COLO829 (cell line): Measurements from ENCODE around the gene MTM1.

ENCODE experiments used
- DNase-seq: peaks from one replicate; pipeline ENCODE4 v3.0.0; 2012; ENCODE audit warnings: low spot score

Gene MTM1

DNA sequence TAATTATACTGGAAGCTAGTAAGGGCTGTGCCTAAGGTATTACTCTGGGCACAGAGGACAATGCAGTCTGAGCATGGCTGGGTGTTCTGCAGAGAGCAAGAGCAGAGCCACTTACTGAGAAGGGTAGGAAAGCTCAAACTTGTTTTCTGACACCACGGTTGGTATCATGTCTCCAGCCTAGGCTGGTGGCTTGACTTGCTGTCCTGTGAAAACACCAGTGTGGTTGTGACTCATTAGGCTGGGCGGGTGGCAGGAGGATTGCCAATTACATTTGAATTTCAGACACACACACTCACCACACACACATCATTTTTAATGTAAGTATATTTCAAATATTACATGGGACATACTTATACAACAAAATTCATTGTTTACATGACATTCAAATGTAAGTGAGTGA, 19.7 kb upstream of the MTM1 start:
- DNase-seq: no peak

DNA sequence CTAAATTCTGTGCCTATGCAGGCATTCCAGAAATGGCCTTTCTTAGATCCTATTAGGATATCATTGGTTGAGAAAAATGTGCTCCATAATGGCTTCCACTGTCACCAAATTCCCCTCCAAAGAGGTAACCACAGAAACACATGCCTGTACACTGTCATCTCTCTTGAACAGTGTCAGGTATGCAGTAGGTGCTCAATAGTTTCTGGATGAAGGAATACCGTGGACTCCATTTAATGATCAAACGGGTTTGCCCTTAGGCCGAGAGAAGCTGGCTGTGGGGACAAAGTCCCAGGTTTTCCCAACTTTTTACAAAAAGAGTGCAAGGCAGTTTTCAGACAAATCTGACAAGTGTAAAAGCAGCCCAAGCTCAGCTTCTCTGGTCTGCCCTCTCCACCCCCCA, 16.5 kb upstream of the MTM1 start:
- DNase-seq: no peak

DNA sequence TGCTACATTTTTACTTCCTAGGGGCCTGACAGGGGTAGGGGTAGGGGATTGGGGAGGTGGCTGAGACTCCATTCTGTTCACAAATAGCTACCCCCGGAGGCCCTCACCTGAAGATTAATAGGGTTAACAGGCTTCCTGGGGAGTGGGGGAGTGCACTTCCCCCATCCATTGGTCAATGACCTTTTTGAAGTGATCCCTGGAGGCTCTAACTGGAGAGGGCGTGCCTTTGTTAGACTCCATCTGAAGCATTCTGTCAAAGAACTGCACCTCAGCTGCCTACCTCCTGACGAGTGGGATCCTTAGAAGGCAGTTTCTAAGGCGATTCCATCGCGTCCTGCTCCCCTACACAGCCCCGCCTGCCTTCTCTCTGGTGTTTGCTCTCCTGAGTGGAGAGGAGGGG, 10.0 kb upstream of the MTM1 start:
- no peak for DNase-seq

DNA sequence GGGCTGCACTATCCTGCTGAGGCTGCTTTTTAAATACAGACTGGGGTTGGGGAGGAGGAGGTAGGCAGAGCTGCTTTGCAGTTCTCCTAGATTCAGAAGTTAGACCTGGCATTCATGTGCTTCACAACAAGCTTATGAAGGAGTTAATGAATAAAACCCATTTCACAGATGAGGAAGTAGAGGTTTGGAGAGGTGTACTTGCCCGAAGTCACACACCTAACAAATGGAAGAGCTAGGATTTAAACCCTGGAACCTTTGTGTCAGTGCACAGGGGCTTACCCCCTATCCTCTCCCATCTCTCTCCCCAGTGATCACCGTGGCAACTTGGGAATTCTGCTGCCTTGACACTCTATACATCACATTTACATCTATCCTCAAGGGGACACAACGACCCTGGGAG, 3.6 kb upstream of the MTM1 start:
- DNase-seq: no peak

DNA sequence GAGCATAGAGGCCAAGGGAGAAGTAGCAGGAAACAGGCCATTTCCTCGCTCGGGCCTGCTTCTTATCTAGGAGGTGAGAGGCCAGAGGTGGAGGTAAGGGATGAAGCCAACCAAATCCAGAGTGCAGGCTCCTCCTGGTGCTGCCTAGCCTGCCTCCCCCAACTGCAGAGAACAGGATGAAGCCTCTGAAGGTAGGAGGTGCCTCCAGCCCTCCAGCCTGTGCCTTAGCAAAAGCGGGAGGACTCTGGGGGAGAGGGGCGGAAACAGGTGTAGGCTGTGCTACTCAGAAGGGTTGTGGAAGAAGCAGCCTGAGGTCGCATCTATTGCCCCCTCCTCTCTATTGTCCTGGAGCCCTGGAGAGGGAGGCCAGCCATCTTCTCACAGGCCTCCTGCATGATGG, 2.9 kb upstream of the MTM1 start:
- DNase-seq: no peak

DNA sequence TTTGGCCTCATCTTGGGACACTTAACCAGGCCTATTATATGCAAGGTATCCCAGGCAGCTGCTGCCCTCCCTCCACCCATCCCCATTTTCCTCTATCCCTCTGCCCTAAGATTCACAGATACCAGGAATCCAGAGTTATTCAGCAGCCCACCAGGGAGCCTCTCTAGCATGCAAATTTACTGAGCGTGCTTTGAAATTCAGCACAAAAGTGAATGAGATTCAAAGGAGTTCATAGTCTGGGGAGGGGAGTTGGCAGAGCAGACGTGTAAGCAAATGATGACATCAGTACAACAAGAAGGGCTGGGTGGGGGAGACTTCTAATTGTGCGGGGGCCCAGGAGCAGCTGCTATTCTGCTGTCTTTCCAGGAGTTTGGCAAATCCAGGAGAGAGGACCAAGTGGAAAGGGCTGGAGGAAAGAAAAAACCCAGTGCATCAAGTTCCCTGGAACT, 1.7 kb upstream of the MTM1 start:
- no peak for DNase-seq

DNA sequence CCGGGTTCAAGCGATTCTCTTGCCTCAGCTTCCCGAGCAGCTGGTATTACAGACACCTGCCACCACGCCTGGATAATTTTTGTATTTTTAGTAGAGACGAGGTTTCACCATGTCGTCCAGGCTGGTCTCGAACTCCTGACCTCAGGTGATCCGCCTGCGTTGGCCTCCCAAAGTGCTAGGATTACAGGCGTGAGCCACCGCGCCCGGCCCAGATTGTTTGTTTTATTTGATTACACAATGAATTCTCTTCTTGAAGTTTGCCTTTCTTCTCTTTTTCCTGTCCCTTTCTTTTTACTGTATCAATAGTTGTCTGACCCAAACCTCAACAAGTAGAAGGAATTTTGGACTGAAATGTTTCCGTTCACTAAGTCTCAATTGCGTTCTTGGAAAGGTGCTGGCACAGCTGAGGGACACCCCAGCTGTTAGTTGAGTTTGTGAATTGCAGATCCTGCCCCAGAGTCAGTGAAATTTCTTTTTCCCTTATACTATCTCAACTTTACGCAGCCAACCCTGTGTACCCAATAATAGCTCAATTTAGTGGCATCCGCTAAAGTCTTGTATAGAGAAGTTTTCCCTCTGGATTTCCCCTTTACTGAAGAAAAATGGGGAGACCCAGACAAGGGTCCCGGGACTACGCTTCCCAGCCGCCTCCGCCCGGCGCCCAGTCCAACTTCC, 639 bp upstream of the MTM1 start:
- DNase-seq: no peak

DNA sequence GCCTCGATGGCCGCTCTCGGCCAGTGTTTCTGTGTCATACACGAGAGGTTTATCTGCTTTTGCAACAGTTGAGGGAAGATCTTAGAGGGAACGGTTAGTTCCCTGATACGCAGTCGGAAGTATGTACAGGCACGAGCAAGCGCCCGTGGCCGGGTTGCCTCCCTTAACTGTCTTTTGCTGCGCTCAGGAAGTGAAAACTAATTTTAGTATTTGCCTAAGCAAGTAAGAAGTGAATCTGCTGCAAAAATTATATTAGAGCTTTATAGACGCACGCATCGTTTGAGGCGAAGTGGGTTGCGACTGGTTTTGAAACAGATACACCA, 695 bp downstream of the MTM1 start:
- DNase-seq: peak; percentile 17

DNA sequence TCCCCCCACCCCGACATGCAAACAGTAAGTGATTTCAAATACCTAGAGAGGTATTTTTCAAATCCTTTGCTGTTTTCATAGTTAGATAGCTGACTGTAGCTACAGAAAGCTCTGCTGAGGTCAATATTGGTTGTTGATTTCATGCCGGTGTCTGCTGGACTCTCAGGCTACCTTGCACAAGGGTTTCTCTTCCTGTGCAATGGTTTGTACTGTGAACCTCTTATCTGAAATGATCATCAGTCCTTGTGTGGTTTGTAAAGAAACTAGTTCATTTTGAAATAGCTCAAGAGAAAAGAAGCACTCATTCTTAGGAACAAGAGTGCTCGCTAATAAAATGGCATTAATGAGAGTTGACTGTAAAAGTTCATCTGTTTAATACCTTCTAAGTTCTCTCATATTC, 2.1 kb downstream of the MTM1 start:
- DNase-seq: no peak

DNA sequence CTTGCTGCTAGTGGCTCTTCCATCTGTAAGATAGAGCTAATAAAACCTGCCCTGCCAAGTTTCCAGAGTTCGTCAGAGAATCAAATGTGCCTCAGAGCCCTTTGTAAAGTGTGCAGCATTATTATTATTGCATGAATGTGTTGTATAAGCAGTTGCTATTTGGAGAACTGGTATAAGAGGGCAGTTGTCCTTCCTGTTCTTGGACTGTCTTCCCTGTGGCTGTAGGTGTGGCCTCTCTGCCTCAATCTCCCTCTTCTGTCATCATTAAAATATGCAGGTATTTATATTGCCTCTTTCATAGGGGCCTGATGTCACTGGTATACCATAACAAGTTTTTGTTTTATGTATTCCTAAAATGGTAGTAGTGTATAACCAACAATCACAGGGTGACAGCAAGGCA, 3.8 kb downstream of the MTM1 start:
- no peak for DNase-seq

DNA sequence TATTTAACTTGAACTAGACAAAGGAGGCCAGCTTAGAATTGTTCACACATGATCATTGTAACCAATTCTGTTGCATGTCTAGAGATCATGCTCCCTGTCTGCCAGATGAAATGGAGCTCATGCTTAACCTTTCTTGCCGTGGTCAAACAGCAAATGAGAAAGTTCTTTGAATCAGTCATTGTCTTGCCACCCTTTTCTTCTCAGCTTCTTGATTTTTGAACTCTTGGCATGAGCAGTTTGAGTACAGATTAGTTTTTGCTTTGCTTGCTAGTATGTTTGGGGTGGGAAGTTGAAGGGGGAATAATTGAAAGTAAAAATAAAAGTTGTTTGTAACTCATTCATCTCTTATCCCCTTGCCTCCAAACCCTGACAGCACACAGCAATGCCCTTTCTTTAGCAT, 4.7 kb downstream of the MTM1 start:
- DNase-seq: no peak

DNA sequence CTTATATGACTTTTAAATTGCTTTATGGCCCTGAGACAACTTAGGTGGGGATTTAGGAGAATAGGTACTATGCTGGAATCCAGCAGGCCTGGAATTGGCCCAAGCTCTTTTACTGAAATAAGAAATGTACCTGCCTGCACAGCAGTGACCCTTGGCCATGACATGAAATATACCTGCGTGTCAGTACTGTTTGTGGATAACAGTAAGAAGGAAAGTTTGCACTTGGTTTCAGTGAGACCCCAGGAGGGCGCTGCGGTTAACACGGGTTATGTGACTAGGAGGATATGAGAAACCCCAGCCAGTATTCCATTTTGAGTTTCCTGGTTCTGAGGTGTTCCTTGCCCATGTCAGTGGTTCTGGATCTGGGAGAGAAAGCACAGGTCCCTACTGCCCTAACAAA, 5.3 kb downstream of the MTM1 start:
- no peak for DNase-seq

DNA sequence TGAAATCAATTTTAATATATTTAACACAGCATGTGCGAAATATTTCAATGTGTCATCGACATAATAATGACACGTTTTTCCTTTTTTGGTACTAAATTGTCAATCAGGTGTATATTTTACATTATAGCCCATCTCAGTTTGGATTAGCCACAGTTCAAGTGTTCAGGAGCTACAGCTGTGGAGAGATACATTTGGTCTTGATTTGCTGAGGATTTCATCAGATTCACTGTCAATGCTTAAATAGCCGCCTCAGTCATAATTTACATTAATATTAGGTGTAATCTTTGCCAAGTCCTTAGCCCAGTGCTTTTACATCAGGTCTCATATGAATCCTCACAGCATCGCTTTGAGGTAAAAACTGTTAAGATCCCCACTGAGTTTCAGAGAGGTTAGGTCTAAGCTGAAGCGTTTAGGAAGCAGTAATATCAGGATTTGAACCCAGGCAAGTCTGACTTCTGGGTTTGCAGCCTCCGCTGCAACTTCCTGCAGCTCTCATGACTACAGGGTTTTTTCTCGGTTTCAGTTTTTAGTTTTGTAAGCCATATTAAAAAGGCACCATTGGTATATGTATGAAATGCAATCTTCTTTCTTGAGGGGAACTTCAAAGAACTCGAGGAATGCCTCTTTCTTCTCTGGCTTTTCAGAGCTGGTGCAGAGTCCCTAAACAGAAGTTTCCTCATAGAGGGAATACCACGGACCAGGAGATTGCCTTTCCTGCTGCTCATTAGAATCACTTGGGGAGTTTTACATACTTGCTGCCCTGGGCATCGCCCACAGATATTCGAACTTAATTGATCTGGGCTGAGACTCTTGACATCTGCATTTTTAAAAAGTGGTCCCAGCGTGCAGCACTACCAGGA, 6.4 kb downstream of the MTM1 start:
- DNase-seq: no peak

DNA sequence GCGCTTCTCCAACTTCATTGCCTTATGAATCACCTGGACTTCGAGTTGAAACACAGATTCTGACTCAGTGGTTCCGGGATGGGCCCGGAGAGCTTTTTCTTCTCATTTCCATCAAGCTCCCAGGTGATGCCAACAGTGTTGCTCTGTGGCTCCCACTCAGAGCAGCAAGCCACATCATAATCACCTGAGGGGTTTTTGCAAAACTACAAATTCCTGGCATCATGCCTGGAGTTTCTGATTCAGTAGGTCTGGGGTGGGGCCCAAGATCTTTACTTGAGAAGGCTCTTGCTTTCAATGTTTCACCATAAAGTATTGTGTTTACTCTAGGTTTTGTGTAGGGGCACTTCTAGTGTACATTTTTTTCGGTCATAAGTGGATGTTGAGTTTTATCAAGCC, 7.0 kb downstream of the MTM1 start:
- no peak for DNase-seq

DNA sequence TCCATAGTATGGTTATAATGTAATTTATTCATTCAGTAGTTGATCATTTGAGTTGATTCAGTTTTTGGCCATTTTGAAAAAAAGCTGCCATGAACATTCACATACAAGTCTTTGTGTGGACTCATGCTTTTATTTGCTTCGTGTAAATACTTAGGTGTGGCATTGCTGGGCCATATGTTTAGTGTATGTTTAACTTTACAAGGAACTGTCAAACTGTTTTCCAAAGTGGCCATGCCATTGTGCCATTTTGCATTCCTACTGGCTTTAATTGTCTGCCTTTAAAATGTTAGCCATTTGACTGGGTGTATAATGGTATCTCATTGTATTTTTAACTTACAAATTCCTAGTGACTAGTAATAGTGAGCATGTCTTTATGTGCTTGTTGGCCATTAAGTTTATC, 8.8 kb downstream of the MTM1 start:
- DNase-seq: no peak

DNA sequence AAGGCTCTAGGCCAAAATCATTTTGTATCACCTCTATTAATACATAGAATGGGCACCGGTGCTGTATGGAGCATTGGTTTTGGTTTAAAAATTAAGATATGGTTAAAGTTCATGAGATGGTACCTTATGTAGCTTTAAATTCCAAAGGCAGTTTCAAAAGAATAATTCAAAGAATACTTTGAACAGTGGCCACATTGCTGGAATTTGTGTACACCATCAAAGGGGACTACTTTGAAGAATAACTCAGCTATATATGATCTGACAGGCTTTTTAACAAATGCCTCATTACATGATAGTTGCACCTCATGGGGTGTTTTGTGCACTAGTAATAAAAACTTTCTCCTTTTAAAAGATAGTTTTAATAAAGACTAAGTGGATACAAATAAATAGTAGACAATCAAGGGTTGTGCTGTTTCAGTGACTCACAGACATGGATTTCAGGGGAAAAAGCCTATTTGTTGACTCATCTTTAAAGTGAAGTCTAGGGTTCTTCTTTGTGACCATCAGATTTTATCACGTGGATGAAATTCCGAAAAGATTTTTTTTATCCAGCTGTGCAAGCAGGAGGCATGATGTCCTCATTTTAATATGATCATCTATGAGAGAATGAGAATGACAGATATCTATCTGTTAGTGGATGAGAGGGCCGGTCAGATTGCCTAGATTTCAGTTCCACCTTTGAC, 12.8 kb downstream of the MTM1 start:
- DNase-seq: peak; percentile 56

DNA sequence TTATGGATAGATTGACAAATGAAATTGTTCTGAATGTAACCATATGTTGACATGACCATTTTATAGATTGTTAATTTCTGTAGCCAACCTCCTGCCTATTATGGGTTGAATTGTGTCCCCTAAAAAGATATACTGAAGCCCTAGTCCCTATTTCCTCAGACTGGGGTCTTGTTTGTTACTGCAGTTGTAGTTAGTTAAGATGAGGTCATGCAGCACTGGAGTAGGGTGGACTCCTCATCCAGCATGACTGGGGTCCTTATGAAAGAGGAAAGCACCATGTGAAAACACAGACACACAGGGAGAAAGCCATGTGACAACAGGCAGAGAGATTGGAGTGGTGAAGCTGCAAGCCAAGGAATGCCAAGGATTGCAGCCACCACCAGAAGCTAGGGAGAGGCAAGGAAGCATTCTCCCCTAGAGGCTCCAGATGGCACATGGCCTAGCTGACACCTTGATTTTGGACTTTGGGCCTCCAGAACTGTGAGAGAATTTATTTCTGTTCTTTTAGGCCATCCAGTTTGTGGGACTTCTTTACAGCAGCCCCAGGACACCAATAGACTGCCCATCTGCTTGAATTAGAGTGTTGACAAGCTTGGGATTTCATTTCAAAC, 14.0 kb downstream of the MTM1 start:
- DNase-seq: no peak

DNA sequence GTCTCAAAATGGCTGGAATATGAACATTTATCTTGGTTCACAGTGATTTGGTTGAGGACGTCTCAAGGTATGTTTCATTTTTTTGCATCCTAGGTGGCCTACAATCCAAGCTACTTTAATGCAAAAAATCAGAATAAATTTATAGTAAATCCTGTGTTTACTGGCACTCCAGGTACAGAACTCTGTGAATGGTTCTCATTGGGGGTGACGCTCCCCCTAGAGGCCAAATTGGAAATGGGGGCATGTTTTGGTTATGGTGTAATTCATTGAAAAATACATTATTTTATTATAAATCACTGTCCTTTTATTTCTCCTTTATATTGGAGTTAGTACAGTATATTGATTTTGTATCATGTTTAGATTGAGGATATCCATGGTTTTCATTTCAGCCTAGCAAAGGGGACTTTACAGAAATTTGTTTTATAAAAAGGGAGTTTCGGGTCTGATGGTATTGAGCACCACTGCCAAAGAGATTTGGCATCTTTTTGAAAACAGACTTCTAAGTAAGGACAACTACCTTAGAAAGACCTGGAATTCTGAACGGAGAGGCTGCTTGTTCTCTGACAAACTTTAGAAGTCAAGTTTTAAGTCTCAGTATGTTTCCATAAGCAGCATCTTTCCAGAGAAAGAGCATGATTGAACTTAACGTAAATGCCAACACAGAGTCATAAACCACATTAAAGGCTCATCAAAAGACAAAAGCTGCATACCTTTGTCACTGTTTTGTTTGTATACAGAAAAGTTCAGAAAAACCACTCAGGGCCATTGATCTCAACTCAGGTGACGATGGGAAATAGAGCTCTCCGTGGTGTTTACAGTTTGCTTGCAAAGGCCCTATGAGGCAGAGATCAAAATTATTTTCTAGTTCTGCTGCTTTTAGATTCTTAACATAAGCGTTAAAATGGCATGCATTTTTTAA, 19.4 kb downstream of the MTM1 start:
- no peak for DNase-seq

DNA sequence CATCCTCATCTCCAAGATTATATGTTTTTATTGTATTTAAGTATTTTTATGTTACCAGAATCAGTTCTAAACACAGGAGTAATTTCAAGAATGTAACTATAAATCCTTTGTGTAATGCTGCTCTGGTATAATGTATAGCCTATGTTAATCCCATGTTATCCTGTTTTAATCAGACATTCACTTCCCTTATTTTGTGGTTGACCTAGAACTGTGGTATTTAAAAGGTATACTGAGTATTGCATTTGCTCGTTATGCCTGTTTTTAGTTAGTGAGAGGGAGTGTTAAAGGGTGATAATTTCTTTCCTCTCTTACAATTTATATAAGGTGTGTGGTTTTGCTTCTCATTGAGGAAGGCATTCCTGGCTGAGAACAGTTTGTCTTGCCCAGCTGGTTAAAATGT, 26.2 kb downstream of the MTM1 start:
- DNase-seq: no peak

DNA sequence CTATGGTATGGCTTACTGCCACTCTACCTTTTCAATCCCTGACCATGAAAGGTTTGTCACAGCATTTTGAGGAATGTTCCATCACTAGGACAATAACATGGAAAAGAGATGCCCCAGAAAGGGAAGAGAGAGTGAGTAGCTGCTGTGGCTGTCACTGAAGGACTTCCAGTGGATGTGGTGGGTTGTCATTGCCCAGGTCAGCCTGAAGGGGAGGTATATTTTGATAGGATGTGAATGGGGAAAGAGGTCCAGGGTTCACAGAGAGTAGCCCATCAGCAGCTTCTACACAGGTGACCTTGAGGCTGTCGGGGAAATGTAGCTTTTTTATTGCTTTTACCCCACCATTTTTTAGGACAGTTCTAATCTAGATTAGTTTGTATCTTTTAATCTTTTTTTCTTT, 30.8 kb downstream of the MTM1 start:
- DNase-seq: no peak

DNA sequence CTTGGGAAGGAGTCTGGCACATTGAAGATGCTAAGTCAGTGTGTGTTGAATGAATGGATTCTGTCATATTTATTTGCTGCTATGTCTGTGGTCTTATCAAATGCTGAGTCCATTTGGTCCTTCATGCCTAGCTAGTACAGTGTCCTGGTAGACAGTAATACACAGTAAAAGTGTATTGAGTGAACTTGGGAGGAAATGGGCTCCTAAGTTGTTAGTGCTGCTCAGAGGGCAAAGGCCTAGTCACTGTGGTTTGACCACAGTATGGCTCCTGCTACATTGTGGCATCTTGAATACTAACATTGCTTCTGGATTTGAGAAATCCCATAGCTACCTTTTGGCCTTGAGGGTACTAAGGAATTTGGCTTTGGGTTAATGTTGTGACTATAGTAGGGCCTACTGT, 33.9 kb downstream of the MTM1 start:
- DNase-seq: no peak

DNA sequence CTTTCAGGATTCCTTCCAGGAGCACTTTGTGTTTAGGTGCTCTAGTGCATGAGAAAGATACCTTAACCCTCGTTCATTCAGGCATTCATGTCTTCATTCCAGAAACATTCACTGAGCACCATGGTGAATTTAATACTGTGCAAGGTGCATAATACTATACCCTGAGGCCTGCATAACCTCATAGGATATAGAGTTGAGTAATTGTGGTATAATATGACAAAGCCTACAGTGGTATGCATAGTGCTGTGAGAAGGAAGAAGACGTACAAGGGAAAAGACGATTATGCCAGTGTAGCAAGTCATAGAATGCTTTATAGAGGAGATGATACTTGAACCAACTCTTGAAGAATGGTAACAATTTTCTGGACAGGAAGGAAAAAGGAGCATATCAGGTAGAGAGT, 34.3 kb downstream of the MTM1 start:
- no peak for DNase-seq
